GOT3 (cell line): ENCODE results near the gene FAM98A.

Experiments used
- DNase-seq: peaks from one replicate; lab custom pipeline; 2025; ENCODE audit warnings: mixed read lengths; lab: John Stamatoyannopoulos, UW

The FAM98A gene

DNA sequence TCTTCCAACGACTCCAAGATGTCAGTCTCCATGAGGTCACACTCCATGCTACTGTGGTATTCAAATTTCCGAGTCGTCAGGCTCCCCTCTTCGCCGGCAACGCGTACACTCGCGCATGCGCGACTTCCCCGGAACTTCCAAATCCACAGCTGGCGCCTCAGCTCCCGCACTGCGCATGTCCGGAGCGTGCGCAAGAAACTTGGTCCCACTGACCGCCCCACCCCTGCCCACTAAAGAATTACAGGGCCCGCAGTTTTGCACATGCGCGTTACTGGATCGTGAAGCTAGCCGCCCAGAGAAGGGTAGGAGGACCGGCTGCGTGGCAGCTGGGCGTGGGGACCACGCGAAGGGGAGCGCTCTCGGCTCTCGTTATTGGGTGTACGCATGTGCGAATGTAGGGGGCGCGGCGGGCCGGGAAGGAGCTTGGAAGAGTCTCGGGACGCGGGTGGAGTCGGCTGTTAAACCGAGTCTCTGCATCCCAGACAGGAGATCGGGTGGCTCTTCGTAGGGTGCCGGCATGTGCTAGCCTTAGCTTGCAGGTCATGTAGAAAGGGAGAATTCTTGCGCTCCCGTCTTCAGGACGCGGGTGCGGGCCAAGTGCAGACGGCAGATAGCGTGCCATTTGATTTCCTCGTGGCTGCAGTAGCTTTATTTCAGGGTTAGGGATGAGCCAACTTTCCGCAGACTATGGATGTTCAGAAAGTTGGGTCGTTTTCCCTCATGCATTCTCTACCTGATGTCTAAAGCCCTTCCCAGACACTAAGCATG, at the start of gene FAM98A:
Gene FAM98A (minus strand): TSS at position 125 of the 768 bp plus-strand sequence. CDS start 78 bp downstream, at position 47.
- DNase-seq, result peak; percentile 95

GRCh38 chr2:33645861-33646260, 46.8 kb upstream of the FAM98A start:
- DNase-seq, result no peak

DNA sequence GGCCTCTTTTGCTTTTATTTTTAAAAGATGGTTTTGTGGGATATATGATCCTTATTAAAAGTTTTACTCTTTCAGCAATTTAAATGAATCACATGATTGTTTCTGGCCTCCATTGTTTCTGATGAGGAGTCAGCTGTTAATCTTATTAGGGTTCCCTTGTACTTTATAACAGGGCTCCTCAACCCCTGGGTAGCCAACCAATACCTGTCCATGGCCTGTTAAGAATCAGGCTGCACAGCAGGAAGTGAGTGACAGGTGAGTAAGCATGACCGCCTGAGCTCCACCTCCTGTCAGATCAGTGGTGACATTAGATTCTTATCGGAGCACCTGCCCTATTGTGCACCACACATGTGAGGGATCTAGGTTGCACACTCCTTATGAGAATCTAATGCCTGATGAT, 45.1 kb upstream of the FAM98A start:
- DNase-seq, result no peak

GRCh38 chr2:33636001-33636400, 36.9 kb upstream of the FAM98A start:
- no peak for DNase-seq

- no peak for DNase-seq
Observed at GRCh38 chr2:33634261-33634910, 35.3 kb upstream of the FAM98A start.

GRCh38 chr2:33633315-33633714, 34.2 kb upstream of the FAM98A start:
- DNase-seq, result no peak

- DNase-seq, result no peak
Observed at GRCh38 chr2:33632831-33633230, 33.7 kb upstream of the FAM98A start.

GRCh38 chr2:33628031-33628827, 29.1 kb upstream of the FAM98A start:
- no peak for DNase-seq

DNA sequence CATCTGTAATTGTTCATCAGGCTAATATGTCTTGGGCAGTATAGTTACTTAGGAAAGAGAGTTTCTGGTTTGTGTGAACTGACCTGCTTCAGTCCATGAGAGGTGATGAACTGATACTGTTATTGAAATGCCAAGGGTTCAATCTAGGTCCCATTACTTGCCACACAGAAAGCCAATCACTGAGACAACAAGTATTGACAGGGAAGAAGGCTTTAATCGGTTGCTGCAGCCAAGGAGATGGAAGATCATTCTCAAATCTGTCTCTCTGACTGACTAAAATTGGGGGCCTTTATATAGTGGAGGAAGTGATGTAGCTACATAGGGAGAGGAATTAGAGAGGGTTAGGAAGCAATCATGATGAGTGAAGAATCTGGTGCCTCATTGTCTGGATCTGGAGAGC, 19.9 kb upstream of the FAM98A start:
- DNase-seq, result no peak

DNA sequence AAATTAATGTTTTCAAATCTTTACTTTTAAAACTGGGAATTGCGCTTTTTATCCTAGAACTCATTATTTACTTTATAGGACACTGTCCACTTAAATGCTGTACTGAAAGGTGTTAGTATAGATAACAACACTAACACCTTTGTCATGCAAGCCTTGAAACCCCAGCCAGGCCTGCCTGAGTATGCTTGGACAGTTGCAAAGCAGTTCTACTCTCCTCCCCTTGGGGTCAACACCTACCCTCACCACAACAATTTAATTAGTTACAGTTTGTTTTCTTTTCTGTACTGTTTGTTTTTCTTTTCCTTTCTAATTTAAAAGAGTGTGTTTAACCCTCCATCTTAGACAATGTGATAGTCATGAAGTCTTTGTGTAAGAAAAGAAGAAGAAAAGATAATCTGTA, 18.9 kb upstream of the FAM98A start:
- no peak for DNase-seq

GRCh38 chr2:33617401-33617800, 18.3 kb upstream of the FAM98A start:
- no peak for DNase-seq

GRCh38 chr2:33616873-33617272, 17.8 kb upstream of the FAM98A start:
- no peak for DNase-seq

GRCh38 chr2:33614190-33614589, 15.1 kb upstream of the FAM98A start:
- DNase-seq, result no peak

- no peak for DNase-seq
Observed at GRCh38 chr2:33607905-33608304, 8.8 kb upstream of the FAM98A start.

DNA sequence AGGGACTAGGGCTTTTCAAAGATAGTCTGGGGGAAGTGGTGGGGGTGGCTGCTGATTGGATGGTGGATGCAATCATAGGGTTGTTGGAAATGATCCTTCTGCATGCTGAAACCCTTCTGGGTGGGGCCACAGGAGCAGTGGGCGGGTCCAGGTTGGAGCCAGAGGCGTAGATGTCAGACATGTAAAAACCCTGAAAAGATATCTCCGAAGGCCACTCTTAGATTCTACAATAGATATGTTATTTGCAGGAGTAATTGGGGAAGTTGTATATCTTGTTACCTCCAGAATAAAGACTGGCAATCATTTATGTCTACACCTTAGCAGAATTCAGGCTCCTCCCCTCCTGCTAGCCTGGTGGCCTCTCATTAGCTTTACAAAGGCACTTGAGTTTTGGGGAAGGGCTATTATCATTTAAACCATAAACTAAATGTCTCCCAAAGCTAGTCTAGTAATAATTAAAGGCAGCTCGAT, 8.2 kb upstream of the FAM98A start:
- no peak for DNase-seq

GRCh38 chr2:33606622-33607021, 7.5 kb upstream of the FAM98A start:
- DNase-seq, result no peak

- DNase-seq, result no peak
Observed at GRCh38 chr2:33606100-33606499, 7.0 kb upstream of the FAM98A start.

GRCh38 chr2:33605056-33605455, 6.0 kb upstream of the FAM98A start:
- DNase-seq, result no peak

DNA sequence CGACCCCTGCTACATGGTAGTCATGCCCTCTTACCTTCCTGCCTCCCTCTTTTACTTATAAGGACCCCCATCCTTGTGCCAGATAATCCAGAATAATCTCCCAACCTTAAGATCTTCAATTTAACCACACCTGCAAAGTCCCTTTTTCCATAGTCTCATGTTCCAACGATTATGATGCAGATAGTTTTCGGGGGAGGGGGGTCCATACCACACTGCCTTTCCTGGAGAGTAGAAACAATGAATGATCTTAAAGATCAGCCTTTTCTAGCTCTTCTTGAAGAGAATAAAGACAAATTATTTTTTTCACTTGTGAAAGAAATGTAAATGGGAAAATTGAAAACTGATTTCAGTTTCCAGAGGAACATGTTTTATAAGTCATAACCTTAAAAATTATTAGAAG, 4.3 kb upstream of the FAM98A start:
- no peak for DNase-seq

DNA sequence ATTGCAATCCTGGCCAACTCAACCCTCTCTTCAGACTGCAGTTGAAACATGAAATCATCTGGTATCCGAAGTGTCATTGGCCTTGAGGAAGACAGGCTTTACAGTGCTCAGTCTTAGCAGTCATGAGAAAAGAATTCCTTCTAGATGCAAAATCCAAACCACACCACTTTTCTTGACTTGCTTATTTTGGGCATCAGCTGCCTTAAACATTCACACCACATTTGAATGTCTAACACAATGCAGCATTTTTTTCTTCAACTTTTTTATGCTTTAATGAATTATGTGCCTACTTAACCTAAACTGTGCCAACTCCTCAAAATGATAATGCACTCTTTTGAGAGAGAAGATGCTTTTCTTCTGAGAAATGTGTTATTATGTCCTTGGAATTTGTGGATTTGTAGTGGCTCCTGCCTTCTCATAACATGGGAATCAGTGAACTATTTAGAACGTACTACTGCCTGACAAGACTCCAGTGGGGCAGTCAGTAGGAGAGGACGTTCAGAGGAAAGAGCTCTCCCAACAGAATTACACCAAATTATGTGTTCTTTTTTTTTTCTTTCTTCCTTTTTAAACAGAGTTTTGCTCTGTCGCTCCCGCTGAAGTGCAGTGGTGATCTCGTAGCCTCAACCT, 3.2 kb upstream of the FAM98A start:
- DNase-seq, result no peak

GRCh38 chr2:33599943-33600192, 769 bp upstream of the FAM98A start:
- DNase-seq, result no peak

DNA sequence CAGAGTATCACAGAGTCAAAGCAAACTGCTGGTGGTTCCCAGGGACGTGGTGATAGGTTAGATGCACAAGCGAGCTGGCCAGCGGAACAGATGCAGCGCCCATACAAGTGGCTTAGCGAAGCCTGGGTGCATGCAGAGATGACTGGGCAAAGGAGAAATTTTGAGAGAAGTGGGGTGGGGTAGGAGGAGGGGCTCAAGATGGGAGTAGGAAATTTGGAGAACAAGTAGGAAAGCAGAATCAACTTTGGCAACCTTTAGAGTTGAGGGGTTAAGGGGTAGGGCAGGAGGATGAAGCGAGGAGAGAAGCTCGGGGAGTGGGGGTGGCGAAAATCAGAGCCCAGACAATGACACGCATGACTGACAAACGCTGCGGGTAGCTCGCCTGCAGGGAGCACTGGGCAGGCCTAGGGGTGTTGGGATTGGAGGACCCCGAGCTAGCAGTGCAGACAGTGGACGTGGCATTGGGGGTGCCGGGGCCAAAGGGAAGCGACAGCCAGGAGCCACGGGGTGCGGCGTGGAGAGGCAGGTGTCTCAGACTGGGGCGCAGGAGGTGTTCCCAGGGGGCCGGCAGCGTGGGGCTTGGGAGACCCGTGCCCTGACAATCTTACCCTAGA, 431 bp downstream of the FAM98A start:
- DNase-seq, result no peak
